ENCODE data around the gene NSDHL. TPM values are rescaled to one million over a fixed set of nuclear protein-coding genes. Genes with fewer than 3 reads are reported as not detected.
A peak's percentile ranks its signal among the peaks of the same experiment; 100 is the strongest.
"Not testable (repeated sequence)": the region's sequence is repeated elsewhere in the genome, so short reads cannot be mapped to it uniquely, and the experiment has no call there.

The NSDHL gene
- total RNA-seq, 2 experiments from 2014 or later, result 11.4 to 13.8 TPM

- H3K27ac Mint-ChIP-seq, result no peak overlapping the region
- no peaks in the 10 kb centered on the region for H3K36me3 Mint-ChIP-seq
- ATAC-seq (ENCODE audit: low read depth) (no peak), DNase-seq (no peak)
- H3K4me3 Mint-ChIP-seq, result no peak overlapping the region
- POLR2A ChIA-PET, result no interaction called here
- H3K4me1 Mint-ChIP-seq, result no peaks in the 10 kb centered on the region
- peaks cover 12% of the 10 kb centered on the region for H3K27me3 Mint-ChIP-seq
- no peaks in the 10 kb centered on the region for H3K9me3 Mint-ChIP-seq
Observed at GRCh38 chrX:152902502-152902820, 71.6 kb downstream of the NSDHL start.

DNA sequence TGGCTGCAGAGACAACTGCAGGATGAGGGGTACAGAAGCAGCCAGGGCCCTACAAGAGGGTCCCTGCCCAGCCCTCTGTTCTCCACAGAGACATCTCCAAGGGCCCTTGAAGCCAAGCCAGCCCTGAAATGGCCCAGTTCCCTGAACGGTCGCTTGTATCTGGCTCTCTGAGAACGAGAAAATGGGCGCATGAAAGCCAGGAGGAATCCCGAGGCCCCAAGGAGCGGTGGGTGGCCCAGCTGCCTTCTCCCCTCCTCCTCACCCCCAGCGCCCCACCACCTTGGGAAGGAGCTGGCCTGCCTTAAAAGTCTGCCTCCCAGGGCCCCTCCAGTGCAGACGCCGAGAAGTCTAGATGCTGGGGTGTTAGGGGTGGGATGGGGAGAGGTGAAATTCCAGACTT lies 72.7 kb downstream of the NSDHL start:
- ATAC-seq (ENCODE audit: low read depth) (no peak), DNase-seq (no peak)
- POLR2A ChIA-PET, result no interaction called here
- peaks cover 9% of the 10 kb centered on the region for H3K27me3 Mint-ChIP-seq
- H3K9me3 Mint-ChIP-seq, result no peaks in the 10 kb centered on the region
- H3K36me3 Mint-ChIP-seq, result no peaks in the 10 kb centered on the region
- no peak overlapping the region for H3K4me3 Mint-ChIP-seq
- H3K4me1 Mint-ChIP-seq, result no peaks in the 10 kb centered on the region
- H3K27ac Mint-ChIP-seq, result no peak overlapping the region

DNA sequence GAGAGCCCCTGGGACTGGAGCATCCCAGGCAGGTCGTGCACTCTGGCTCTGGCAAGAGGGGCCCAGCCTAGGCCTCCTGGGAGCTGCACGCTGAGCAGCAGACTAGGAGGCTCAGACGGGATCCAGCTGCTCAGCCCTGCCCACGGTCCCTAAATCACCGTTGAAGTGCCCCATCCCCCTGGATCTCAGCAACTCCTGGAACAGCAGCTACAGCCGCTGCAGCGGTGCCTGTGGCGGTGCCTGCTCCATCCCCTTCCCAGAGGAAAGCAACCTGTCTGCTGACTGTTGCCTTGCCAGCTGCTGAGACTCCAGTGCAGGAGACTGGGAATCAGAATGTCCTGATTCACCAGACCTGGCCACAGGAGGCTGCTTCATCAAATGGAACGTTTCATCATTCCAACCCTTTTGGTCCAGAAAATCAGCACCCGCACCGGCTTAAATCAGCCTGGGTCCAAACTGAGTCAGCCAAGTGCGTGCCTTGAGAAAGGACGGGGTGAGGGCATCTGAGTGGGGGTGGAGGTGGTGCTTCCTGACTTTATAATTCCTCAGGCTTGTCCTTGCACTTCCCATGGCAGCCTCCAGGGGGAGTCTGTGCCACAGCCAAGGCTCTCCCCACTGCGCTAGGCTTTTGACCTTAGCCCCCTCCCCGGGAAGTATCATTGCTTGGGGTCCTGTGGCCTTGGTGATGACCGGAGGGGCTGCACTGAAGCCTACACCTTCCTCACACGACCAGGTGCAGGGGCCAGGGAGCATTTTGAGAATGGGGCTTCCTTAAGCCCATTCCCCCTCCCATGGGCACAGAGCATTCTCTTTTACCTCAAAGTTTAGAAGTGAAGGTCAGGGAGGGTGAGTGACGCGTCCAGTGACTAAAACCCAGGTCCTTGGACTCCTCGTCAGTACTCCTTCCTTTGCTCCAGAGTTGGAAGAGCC lies 73.6 kb downstream of the NSDHL start:
- POLR2A ChIA-PET, result no interaction called here
- H3K27ac Mint-ChIP-seq, result no peak overlapping the region
- no peak for ATAC-seq (ENCODE audit: low read depth)
- no peaks in the 10 kb centered on the region for H3K4me1 Mint-ChIP-seq
- DNase-seq, result peak; percentile 48
- no peaks in the 10 kb centered on the region for H3K9me3 Mint-ChIP-seq
- H3K4me3 Mint-ChIP-seq, result no peak overlapping the region
- H3K36me3 Mint-ChIP-seq, result no peaks in the 10 kb centered on the region
- peaks cover 8% of the 10 kb centered on the region for H3K27me3 Mint-ChIP-seq

GRCh38 chrX:152905081-152905420 lies 74.2 kb downstream of the NSDHL start:
- no peak overlapping the region for H3K27ac Mint-ChIP-seq
- H3K9me3 Mint-ChIP-seq, result no peaks in the 10 kb centered on the region
- no peak for ATAC-seq (ENCODE audit: low read depth)
- H3K36me3 Mint-ChIP-seq, result no peaks in the 10 kb centered on the region
- POLR2A ChIA-PET, result no interaction called here
- H3K4me3 Mint-ChIP-seq, result no peak overlapping the region
- H3K4me1 Mint-ChIP-seq, result no peaks in the 10 kb centered on the region
- no peak for DNase-seq
- H3K27me3 Mint-ChIP-seq, result peaks cover 8% of the 10 kb centered on the region

DNA sequence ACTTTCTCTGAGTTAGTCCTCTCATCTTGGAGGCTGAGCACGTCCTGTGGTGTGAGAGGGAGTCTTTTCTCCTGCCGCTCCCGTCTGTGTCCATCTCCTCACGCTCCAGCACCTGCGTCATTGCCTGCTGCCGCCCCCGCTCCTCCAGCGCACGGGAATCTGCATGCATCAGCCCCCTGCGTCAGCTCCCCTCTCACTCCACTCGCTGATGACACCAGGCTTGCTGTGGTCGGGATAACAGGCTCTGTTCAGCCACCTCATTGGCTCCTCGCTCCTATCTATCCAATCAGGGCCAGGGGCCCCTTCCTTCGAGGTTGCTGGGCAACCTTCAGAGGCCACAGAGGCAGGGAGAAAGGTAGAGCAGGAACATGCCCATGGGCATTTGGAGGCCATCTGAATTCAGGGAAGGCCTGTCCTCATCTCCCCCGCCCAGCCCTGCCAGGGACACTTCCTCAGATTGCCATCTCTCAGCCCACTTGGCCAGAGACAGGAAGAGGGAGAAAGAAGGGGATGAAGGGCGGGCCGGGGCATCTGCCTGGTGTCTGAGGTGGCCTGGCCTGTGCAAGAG lies 76.3 kb downstream of the NSDHL start:
- DNase-seq, result no peak
- POLR2A ChIA-PET, result no interaction called here
- Mint-ChIP-seq H3K27ac (no peak overlapping the region), H3K36me3 (no peaks in the 10 kb centered on the region), H3K4me3 (no peak overlapping the region), H3K9me3 (no peaks in the 10 kb centered on the region), H3K4me1 (no peaks in the 10 kb centered on the region), H3K27me3 (peaks cover 5% of the 10 kb centered on the region)
- no peak for ATAC-seq (ENCODE audit: low read depth)

DNA sequence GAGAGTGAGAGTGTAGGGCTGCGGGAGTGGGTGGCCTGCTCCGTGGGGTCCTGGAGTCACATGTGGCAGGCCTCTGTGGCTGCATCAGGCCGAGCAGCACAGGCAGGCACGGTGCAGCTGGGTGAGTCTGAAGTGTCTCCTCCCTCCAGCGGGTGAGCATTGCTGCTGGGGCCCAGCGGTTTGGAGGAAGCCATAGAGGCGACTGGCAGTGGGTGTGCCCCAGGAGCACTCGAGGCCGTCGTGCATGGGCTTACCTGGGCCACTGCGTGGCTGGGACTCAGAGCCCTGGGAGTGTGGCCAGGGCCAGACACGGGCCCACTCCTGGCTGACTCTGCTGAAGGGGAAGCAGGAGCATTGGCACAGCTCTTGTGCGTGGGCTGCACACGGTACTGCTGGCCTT lies 77.6 kb downstream of the NSDHL start:
- no peaks in the 10 kb centered on the region for H3K4me1 Mint-ChIP-seq
- H3K36me3 Mint-ChIP-seq, result no peaks in the 10 kb centered on the region
- no peaks in the 10 kb centered on the region for H3K9me3 Mint-ChIP-seq
- H3K4me3 Mint-ChIP-seq, result no peak overlapping the region
- H3K27ac Mint-ChIP-seq, result no peak overlapping the region
- POLR2A ChIA-PET, result no interaction called here
- DNase-seq, result no peak
- ATAC-seq (ENCODE audit: low read depth), result no peak
- peaks cover 5% of the 10 kb centered on the region for H3K27me3 Mint-ChIP-seq

DNA sequence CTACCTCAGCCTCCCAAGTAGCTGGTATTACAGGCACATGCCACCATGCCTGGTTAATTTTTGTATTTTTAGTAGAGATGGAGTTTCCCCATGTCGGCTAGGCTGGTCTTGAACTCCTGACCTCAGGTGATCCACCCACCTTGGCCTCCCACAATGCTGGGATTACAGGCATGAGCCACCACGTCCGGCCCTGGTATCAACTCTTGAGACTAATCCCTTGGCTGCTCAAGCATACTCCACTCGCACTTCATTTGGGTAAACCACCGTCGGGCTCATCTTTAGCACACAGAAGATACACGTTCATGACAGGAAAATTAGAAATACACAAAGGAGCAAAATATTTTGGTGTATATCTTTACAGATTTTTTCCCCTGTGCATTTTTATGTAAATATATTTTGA lies 79.2 kb downstream of the NSDHL start:
- H3K27me3 Mint-ChIP-seq; POLR2A ChIA-PET; DNase-seq; H3K27ac Mint-ChIP-seq; H3K4me1 Mint-ChIP-seq; H3K36me3 Mint-ChIP-seq; H3K9me3 Mint-ChIP-seq; H3K4me3 Mint-ChIP-seq; ATAC-seq (ENCODE audit: low read depth): not testable (repeated sequence)

- POLR2A ChIA-PET, result no interaction called here
- no peak overlapping the region for H3K4me3 Mint-ChIP-seq
- H3K4me1 Mint-ChIP-seq, result no peaks in the 10 kb centered on the region
- ATAC-seq (ENCODE audit: low read depth), result no peak
- H3K36me3 Mint-ChIP-seq, result no peaks in the 10 kb centered on the region
- DNase-seq, result no peak
- H3K27me3 Mint-ChIP-seq, result peaks cover 3% of the 10 kb centered on the region
- H3K9me3 Mint-ChIP-seq, result no peaks in the 10 kb centered on the region
- H3K27ac Mint-ChIP-seq, result no peak overlapping the region
Observed at GRCh38 chrX:152912106-152912505, 81.2 kb downstream of the NSDHL start.

DNA sequence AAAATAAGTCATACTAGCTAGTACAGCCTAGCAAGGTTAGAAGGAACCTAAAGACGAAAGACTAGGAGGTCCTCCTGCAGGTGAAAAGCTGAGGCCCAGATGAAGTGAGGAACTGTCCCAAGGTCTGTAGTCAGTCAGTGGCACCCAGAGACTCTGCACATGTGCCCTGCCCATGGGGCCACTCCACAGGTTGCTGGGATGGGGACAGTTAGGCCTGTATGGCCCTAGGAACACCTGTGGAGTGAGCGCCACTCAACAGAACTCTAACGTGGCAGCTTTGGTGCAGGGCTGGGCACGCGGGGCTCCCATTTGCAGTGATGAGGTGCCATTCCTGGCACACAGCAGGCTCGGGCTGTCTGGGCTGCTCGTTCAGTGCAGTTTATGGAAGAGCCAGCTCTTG lies 81.8 kb downstream of the NSDHL start:
- POLR2A ChIA-PET, result no interaction called here
- Mint-ChIP-seq H3K36me3 (no peaks in the 10 kb centered on the region), H3K9me3 (no peaks in the 10 kb centered on the region), H3K27ac (no peak overlapping the region), H3K27me3 (peaks cover 2% of the 10 kb centered on the region), H3K4me1 (no peaks in the 10 kb centered on the region), H3K4me3 (no peak overlapping the region)
- ATAC-seq (ENCODE audit: low read depth) (no peak), DNase-seq (no peak)

DNA sequence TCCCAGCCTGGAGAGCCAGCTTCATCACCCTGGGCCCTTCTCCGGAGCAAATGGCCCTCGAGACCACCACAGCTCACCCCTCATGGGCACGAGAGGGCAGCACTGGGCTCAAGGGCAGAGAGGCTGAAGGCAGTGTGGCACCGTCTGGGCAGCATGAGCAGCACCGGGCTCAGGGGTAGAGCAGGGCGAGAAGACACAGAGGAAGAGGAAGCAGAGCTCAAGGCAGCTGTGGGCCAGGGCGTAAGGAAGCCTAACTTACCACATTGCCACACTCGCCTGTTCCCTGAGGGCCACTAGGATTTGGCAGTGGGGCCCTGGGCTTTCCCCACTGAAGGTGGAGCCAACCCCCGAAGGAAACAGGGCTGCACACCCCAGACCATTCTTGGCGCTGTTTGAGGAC lies 82.5 kb downstream of the NSDHL start:
- H3K36me3 Mint-ChIP-seq, result no peaks in the 10 kb centered on the region
- H3K9me3 Mint-ChIP-seq, result no peaks in the 10 kb centered on the region

DNA sequence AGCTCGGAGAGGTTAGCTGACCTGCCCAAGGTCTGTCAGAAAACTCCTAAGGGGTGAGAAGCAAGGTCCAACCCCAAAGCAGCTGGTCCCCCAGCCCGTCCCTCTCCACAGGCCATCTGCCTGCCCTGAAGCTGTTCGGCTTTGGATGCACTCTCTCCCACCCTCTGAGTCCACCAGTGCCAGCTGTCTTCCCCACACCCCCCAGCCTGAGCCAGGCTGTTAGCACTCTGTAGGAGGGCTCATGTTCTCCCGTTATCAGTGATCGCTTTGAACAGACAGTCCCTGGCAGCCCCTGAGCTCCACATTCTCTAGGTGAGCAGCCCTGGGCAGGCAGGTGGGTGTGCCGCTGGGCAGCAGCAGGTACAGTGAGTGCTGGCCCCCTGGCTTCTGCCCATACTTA lies 83.0 kb downstream of the NSDHL start:
- H3K27ac Mint-ChIP-seq, result no peak overlapping the region
- no peak for ATAC-seq (ENCODE audit: low read depth)
- no peaks in the 10 kb centered on the region for H3K9me3 Mint-ChIP-seq
- H3K27me3 Mint-ChIP-seq, result peaks cover 2% of the 10 kb centered on the region
- H3K4me1 Mint-ChIP-seq, result no peaks in the 10 kb centered on the region
- H3K4me3 Mint-ChIP-seq, result no peak overlapping the region
- no peaks in the 10 kb centered on the region for H3K36me3 Mint-ChIP-seq
- DNase-seq, result no peak
- POLR2A ChIA-PET, result no interaction called here

More for the DNA sequence above, 82.5 kb downstream of the NSDHL start:
- POLR2A ChIA-PET, result no interaction called here
- Mint-ChIP-seq H3K4me3 (no peak overlapping the region), H3K27me3 (peaks cover 2% of the 10 kb centered on the region), H3K4me1 (no peaks in the 10 kb centered on the region), H3K27ac (no peak overlapping the region)
- ATAC-seq (ENCODE audit: low read depth), result no peak
- no peak for DNase-seq

- H3K9me3 Mint-ChIP-seq, result no peaks in the 10 kb centered on the region
- POLR2A ChIA-PET, result no interaction called here
- no peak overlapping the region for H3K4me3 Mint-ChIP-seq
- no peak for DNase-seq
- H3K4me1 Mint-ChIP-seq, result no peaks in the 10 kb centered on the region
- H3K27me3 Mint-ChIP-seq, result peaks cover 2% of the 10 kb centered on the region
- H3K36me3 Mint-ChIP-seq, result no peaks in the 10 kb centered on the region
- H3K27ac Mint-ChIP-seq, result no peak overlapping the region
- no peak for ATAC-seq (ENCODE audit: low read depth)
Observed at GRCh38 chrX:152915541-152916241, 84.8 kb downstream of the NSDHL start.

- Mint-ChIP-seq H3K4me1 (no peaks in the 10 kb centered on the region), H3K9me3 (no peaks in the 10 kb centered on the region), H3K27me3 (peaks cover 2% of the 10 kb centered on the region), H3K4me3 (no peak overlapping the region), H3K36me3 (no peaks in the 10 kb centered on the region), H3K27ac (no peak overlapping the region)
- POLR2A ChIA-PET, result no interaction called here
- DNase-seq (no peak), ATAC-seq (ENCODE audit: low read depth) (no peak)
Observed at GRCh38 chrX:152917656-152918579, 87.1 kb downstream of the NSDHL start.

Measured in activated naive CD8-positive, alpha-beta T cell treated with anti-CD3 and anti-CD28 coated beads, Interleukin-2, amount 10 ng/mL, durations not matched to agents 7 days and 5 days (primary cell).